ENCODE measurements around the gene ADAP2.

The ADAP2 gene

DNA sequence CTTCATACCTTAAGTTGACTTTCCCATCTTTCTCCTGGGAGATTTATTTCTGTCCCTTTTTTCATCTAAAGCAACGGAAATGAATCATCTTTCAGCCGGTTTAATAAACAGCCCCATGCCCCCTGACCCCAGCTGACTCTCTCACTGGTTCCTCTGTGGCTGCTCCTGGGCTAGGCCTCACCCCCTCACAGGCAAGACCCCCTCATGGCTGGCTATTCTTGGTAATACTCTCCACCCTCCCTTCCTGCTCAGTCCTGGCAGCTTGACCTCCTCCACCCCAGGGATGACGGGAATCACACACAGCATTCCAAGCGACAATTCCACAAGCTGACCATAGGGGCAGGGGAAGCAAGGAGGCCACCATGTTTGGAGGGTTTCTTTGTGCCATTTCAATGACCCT, 1.5 kb upstream of the ADAP2 start:
- Histone ChIP-seq H3K36me3 (ENCODE audit: control insufficient read depth in 2 of 2, insufficient read depth in 1 of 2, low read length in 2 of 2) (peaks cover 0 to 9% of the 10 kb centered on the region in 2 experiments; a peak in 2 of 3 replicates), H3K9me3 (ENCODE audit: control insufficient read depth, insufficient read depth, low read depth, low read length) (no peaks in the 10 kb centered on the region), H3K4me3 (ENCODE audit: low read depth, low read length) (no peak overlapping the region), H3K27ac (ENCODE audit: extremely low read depth, low read depth, low read length) (no peak overlapping the region), H3K4me1 (ENCODE audit: control insufficient read depth, insufficient read depth, low read length) (no peaks in the 10 kb centered on the region)
- TF ChIP-seq ZBTB17 (tag by site-specific recombination; IDR thresholded peaks at IDR 0.05) (no peak), ZNF341 (tag by site-specific recombination; IDR thresholded peaks at IDR 0.05; ENCODE audit: low read depth) (peak; percentile 74)
- ChIA-PET POLR2A (interaction anchor here (1.4 kb wide), 1 partner anchor 14 kb away, joined by 6 read pairs; no protein-coding TSS in a partner anchor), CTCF (interaction anchor here (0.6 kb wide), 1 partner anchor 9 kb away, joined by 7 read pairs; no protein-coding TSS in a partner anchor)

DNA sequence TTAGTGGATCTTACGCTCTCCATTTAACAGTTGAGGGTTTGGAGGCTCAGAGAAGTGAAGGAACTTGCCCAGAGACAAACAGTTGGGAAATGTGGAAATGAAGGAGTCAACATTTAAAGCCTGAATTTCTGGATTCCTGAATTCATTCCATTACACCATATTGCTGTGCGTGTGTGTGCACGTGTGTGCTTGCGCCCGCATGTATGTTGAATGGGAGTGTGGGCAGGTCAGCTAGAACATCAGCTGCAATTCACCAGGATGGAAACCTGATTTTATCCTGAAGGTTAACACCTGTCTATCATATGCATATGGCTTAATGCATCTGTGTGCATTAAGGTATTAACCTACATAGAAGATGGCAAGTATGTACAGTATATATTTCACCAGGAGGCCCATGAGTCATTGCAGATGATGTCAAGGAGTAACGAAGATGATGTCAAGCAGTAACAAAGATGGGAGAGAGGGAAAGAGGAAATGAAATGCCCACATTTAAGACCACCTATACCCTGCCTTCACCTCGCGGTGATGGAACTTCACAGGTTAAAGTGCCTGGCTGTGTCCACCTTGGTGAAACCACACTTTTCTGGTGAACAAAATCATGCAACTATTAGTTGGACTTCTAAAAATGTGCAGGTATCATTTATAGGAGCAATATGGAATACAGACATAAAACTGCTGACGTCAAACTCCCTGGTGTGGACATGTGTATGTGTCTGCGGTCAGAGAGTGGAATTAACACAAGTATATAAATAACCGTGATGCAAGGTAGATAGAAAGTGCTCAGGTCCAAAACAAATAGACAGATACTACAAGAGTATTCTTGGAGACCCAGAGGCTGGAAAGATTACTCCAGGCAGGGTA, 832 bp upstream of the ADAP2 start:
- H3K4me3 ChIP-seq (ENCODE audit: low read depth, low read length) = no peak overlapping the region; the same call in 1 of the 2 replicates
- H3K27ac ChIP-seq (ENCODE audit: extremely low read depth, low read depth, low read length) = no peak overlapping the region
- CTCF ChIA-PET = interaction anchor here (0.6 kb wide), 2 partner anchors 10 to 1462 kb away, joined by 4 to 7 read pairs; no protein-coding TSS in a partner anchor
- TF ChIP-seq ZNF155 (tag by site-specific recombination; IDR thresholded peaks at IDR 0.05) (no peak), GLI4 (tag by site-specific recombination; IDR thresholded peaks at IDR 0.05) (no peak), ZNF629 (tag by site-specific recombination; IDR thresholded peaks at IDR 0.05) (peak; percentile 96), ZNF23 (tag by site-specific recombination; IDR thresholded peaks at IDR 0.05; ENCODE audit: borderline replicate concordance) (no peak), ZBTB20 (tag by site-specific recombination; IDR thresholded peaks at IDR 0.05) (no peak), ZNF274 (IDR thresholded peaks at IDR 0.05; ENCODE audit: low read length) (no peak), ZNF274 (tag by site-specific recombination; IDR thresholded peaks at IDR 0.05; ENCODE audit: borderline replicate concordance) (no peak), ZBTB21 (tag by site-specific recombination; IDR thresholded peaks at IDR 0.05) (peak; percentile 94), YY2 (tag by site-specific recombination; IDR thresholded peaks at IDR 0.05) (peak; percentile 51; the same call in 1 of the 2 replicates)
- TF ChIP-seq, protein P1, sequence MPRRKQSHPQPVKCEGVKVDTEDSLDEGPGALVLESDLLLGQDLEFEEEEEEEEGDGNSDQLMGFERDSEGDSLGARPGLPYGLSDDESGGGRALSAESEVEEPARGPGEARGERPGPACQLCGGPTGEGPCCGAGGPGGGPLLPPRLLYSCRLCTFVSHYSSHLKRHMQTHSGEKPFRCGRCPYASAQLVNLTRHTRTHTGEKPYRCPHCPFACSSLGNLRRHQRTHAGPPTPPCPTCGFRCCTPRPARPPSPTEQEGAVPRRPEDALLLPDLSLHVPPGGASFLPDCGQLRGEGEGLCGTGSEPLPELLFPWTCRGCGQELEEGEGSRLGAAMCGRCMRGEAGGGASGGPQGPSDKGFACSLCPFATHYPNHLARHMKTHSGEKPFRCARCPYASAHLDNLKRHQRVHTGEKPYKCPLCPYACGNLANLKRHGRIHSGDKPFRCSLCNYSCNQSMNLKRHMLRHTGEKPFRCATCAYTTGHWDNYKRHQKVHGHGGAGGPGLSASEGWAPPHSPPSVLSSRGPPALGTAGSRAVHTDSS (tag by site-specific recombination; IDR thresholded peaks at IDR 0.05) = 0 out of 2 replicates have a peak, but pooled peaks have one; percentile 23
- TF ChIP-seq, protein P2, sequence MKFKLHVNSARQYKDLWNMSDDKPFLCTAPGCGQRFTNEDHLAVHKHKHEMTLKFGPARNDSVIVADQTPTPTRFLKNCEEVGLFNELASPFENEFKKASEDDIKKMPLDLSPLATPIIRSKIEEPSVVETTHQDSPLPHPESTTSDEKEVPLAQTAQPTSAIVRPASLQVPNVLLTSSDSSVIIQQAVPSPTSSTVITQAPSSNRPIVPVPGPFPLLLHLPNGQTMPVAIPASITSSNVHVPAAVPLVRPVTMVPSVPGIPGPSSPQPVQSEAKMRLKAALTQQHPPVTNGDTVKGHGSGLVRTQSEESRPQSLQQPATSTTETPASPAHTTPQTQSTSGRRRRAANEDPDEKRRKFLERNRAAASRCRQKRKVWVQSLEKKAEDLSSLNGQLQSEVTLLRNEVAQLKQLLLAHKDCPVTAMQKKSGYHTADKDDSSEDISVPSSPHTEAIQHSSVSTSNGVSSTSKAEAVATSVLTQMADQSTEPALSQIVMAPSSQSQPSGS (tag by site-specific recombination; IDR thresholded peaks at IDR 0.05; ENCODE audit: low read depth) = peak; percentile 65; the same call in 1 of the 2 replicates
- TF ChIP-seq, protein P3, sequence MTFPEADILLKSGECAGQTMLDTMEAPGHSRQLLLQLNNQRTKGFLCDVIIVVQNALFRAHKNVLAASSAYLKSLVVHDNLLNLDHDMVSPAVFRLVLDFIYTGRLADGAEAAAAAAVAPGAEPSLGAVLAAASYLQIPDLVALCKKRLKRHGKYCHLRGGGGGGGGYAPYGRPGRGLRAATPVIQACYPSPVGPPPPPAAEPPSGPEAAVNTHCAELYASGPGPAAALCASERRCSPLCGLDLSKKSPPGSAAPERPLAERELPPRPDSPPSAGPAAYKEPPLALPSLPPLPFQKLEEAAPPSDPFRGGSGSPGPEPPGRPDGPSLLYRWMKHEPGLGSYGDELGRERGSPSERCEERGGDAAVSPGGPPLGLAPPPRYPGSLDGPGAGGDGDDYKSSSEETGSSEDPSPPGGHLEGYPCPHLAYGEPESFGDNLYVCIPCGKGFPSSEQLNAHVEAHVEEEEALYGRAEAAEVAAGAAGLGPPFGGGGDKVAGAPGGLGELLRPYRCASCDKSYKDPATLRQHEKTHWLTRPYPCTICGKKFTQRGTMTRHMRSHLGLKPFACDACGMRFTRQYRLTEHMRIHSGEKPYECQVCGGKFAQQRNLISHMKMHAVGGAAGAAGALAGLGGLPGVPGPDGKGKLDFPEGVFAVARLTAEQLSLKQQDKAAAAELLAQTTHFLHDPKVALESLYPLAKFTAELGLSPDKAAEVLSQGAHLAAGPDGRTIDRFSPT (tag by site-specific recombination; IDR thresholded peaks at IDR 0.05) = peak; percentile 63; the same call in 1 of the 2 replicates
- TF ChIP-seq, protein P4, sequence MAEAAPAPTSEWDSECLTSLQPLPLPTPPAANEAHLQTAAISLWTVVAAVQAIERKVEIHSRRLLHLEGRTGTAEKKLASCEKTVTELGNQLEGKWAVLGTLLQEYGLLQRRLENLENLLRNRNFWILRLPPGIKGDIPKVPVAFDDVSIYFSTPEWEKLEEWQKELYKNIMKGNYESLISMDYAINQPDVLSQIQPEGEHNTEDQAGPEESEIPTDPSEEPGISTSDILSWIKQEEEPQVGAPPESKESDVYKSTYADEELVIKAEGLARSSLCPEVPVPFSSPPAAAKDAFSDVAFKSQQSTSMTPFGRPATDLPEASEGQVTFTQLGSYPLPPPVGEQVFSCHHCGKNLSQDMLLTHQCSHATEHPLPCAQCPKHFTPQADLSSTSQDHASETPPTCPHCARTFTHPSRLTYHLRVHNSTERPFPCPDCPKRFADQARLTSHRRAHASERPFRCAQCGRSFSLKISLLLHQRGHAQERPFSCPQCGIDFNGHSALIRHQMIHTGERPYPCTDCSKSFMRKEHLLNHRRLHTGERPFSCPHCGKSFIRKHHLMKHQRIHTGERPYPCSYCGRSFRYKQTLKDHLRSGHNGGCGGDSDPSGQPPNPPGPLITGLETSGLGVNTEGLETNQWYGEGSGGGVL (tag by site-specific recombination; IDR thresholded peaks at IDR 0.05) = 0 out of 2 replicates have a peak, but pooled peaks have one; percentile 32
- TF ChIP-seq, protein P5, sequence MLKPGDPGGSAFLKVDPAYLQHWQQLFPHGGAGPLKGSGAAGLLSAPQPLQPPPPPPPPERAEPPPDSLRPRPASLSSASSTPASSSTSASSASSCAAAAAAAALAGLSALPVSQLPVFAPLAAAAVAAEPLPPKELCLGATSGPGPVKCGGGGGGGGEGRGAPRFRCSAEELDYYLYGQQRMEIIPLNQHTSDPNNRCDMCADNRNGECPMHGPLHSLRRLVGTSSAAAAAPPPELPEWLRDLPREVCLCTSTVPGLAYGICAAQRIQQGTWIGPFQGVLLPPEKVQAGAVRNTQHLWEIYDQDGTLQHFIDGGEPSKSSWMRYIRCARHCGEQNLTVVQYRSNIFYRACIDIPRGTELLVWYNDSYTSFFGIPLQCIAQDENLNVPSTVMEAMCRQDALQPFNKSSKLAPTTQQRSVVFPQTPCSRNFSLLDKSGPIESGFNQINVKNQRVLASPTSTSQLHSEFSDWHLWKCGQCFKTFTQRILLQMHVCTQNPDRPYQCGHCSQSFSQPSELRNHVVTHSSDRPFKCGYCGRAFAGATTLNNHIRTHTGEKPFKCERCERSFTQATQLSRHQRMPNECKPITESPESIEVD (tag by site-specific recombination; IDR thresholded peaks at IDR 0.05) = no peak
- TF ChIP-seq, protein P6, sequence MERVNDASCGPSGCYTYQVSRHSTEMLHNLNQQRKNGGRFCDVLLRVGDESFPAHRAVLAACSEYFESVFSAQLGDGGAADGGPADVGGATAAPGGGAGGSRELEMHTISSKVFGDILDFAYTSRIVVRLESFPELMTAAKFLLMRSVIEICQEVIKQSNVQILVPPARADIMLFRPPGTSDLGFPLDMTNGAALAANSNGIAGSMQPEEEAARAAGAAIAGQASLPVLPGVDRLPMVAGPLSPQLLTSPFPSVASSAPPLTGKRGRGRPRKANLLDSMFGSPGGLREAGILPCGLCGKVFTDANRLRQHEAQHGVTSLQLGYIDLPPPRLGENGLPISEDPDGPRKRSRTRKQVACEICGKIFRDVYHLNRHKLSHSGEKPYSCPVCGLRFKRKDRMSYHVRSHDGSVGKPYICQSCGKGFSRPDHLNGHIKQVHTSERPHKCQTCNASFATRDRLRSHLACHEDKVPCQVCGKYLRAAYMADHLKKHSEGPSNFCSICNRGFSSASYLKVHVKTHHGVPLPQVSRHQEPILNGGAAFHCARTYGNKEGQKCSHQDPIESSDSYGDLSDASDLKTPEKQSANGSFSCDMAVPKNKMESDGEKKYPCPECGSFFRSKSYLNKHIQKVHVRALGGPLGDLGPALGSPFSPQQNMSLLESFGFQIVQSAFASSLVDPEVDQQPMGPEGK (tag by site-specific recombination; IDR thresholded peaks at IDR 0.05) = no peak
- TF ChIP-seq, protein P7, sequence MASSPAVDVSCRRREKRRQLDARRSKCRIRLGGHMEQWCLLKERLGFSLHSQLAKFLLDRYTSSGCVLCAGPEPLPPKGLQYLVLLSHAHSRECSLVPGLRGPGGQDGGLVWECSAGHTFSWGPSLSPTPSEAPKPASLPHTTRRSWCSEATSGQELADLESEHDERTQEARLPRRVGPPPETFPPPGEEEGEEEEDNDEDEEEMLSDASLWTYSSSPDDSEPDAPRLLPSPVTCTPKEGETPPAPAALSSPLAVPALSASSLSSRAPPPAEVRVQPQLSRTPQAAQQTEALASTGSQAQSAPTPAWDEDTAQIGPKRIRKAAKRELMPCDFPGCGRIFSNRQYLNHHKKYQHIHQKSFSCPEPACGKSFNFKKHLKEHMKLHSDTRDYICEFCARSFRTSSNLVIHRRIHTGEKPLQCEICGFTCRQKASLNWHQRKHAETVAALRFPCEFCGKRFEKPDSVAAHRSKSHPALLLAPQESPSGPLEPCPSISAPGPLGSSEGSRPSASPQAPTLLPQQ (tag by site-specific recombination; IDR thresholded peaks at IDR 0.05) = no peak

More for the DNA sequence above, 832 bp upstream of the ADAP2 start:
- Histone ChIP-seq H3K9me3 (ENCODE audit: control insufficient read depth, insufficient read depth, low read depth, low read length) (no peaks in the 10 kb centered on the region), H3K4me1 (ENCODE audit: control insufficient read depth, insufficient read depth, low read length) (no peaks in the 10 kb centered on the region), H3K36me3 (ENCODE audit: control insufficient read depth in 2 of 2, insufficient read depth in 1 of 2, low read length in 2 of 2) (peaks cover 0 to 11% of the 10 kb centered on the region in 2 experiments; a peak in 2 of 3 replicates)
- POLR2A ChIA-PET = interaction anchor here (1.0 to 1.4 kb wide), 3 partner anchors 14 to 88 kb away, joined by 5 to 6 read pairs (median 5); no protein-coding TSS in a partner anchor
